DMS79 (cell line): ENCODE results near the gene ANXA8.
"Not testable (repeated sequence)": the region's sequence is repeated elsewhere in the genome, so short reads cannot be mapped to it uniquely, and the experiment has no call there.

Experiments
- DNase-seq: peaks from one replicate; lab custom pipeline; 2025; lab: John Stamatoyannopoulos, UW

The ANXA8 gene

GRCh38 chr10:47483923-47484322 is at the start of gene ANXA8:
Gene ANXA8, minus strand, starts transcription at chr10:47484115. Its CDS starts 182 bp downstream, at chr10:47483933.
- not testable (repeated sequence) for DNase-seq

GRCh38 chr10:47523475-47523874 is 39.6 kb upstream of the ANXA8 start, which contains the start of gene AGAP9:
Gene AGAP9, minus strand, starts transcription at chr10:47523638. Its CDS starts 112 bp downstream, at chr10:47523526.
- not testable (repeated sequence) for DNase-seq

- DNase-seq: not testable (repeated sequence)
Measured at GRCh38 chr10:47502313-47502712, 18.4 kb upstream of the ANXA8 start.

- not testable (repeated sequence) for DNase-seq
Measured at GRCh38 chr10:47494226-47494625, 10.3 kb upstream of the ANXA8 start.

GRCh38 chr10:47491600-47491999 is 7.7 kb upstream of the ANXA8 start, which contains the start of gene FAM25G:
Gene FAM25G, minus strand, starts transcription at chr10:47491700. Its CDS starts 26 bp downstream, at chr10:47491674.
- not testable (repeated sequence) for DNase-seq

GRCh38 chr10:47489630-47490029 is 5.7 kb upstream of the ANXA8 start:
- DNase-seq: not testable (repeated sequence)

GRCh38 chr10:47485943-47486342 is 2.0 kb upstream of the ANXA8 start:
- not testable (repeated sequence) for DNase-seq

- not testable (repeated sequence) for DNase-seq
Measured at GRCh38 chr10:47484786-47485185, 871 bp upstream of the ANXA8 start.

- DNase-seq: not testable (repeated sequence)
Measured at GRCh38 chr10:47482367-47482766, 1.5 kb downstream of the ANXA8 start.

- DNase-seq: not testable (repeated sequence)
Measured at GRCh38 chr10:47481768-47482181, 2.1 kb downstream of the ANXA8 start.

- not testable (repeated sequence) for DNase-seq
Measured at GRCh38 chr10:47481182-47481766, 2.6 kb downstream of the ANXA8 start.

- DNase-seq: not testable (repeated sequence)
Measured at GRCh38 chr10:47480133-47480532, 3.8 kb downstream of the ANXA8 start.

- DNase-seq: not testable (repeated sequence)
Measured at GRCh38 chr10:47478114-47478513, 5.8 kb downstream of the ANXA8 start.

GRCh38 chr10:47477078-47477477 is 6.8 kb downstream of the ANXA8 start:
- DNase-seq: not testable (repeated sequence)

GRCh38 chr10:47475101-47475500 is 8.8 kb downstream of the ANXA8 start:
- not testable (repeated sequence) for DNase-seq

- not testable (repeated sequence) for DNase-seq
Measured at GRCh38 chr10:47473516-47473915, 10.4 kb downstream of the ANXA8 start.

GRCh38 chr10:47472647-47473046 is 11.3 kb downstream of the ANXA8 start:
- not testable (repeated sequence) for DNase-seq

GRCh38 chr10:47472072-47472471 is 11.8 kb downstream of the ANXA8 start:
- DNase-seq: not testable (repeated sequence)

GRCh38 chr10:47468731-47469528 is 15.0 kb downstream of the ANXA8 start:
- DNase-seq: not testable (repeated sequence)

- DNase-seq: not testable (repeated sequence)
Measured at GRCh38 chr10:47467957-47468356, 16.0 kb downstream of the ANXA8 start.

- DNase-seq: not testable (repeated sequence)
Measured at GRCh38 chr10:47467458-47467857, 16.5 kb downstream of the ANXA8 start.

- DNase-seq: not testable (repeated sequence)
Measured at GRCh38 chr10:47465216-47465917, 18.5 kb downstream of the ANXA8 start.
